Ascending aorta (tissue), 2 donors: ENCODE measurements around the gene TRPM3. TPM values are rescaled to one million over a fixed set of nuclear protein-coding genes. Genes with fewer than 3 reads are reported as not detected.
A peak's percentile ranks its signal among the peaks of the same experiment; 100 is the strongest.

ENCODE experiments used
- DNase-seq, 2 donors: peaks; one replicate each; pipeline ENCODE4 v3.0.0-alpha.2; 2019; ENCODE audit warnings: low spot score in 2 of 2
- H3K27ac ChIP-seq, 2 donors: fragments of 200-600 bp; sonication (generic); one replicate each; pipeline ENCODE4 v1.5.1; 2016 to 2017; ENCODE audit warnings: mild to moderate bottlenecking in 1 of 2
- H3K27me3 ChIP-seq: fragments of 200-600 bp; sonication (generic); one replicate; pipeline ENCODE4 v1.5.1; 2017
- H3K36me3 ChIP-seq, 2 donors: fragments of 200-600 bp; sonication (generic); one replicate each; pipeline ENCODE4 v1.5.1; 2016
- H3K4me1 ChIP-seq, 2 donors: fragments of 200-600 bp; sonication (generic); one replicate each; pipeline ENCODE4 v1.5.1; 2016 to 2017; ENCODE audit warnings: mild to moderate bottlenecking in 1 of 2
- H3K4me3 ChIP-seq, 2 donors: fragments of 200-600 bp; sonication (generic); one replicate each; pipeline ENCODE4 v1.5.1; 2016 to 2017; ENCODE audit warnings: mild to moderate bottlenecking in 1 of 2
- H3K9me3 ChIP-seq, 2 donors: fragments of 200-600 bp; sonication (generic); one replicate each; pipeline ENCODE4 v1.5.1; 2016
- intact Hi-C: fragments of 100-400 bp; cut with DNase I; formaldehyde crosslinking; loops from one replicate; pipeline ENCODE4 v1.15.1; 2023
- total RNA-seq: library from RNA; depleted of rRNA; stranded (reverse); fragments of >200 nt; gene quantifications from one replicate; pipeline ENCODE4 v1.1.0, GENCODE V29; 2016
- TF ChIP-seq, protein P1 (sequence below), 3 experiments: fragments of 200-600 bp in 2 of 3; fragments of 450-650 bp in 1 of 3; sonication (generic) in 2 of 3; IDR thresholded peaks; one replicate each; pipeline ENCODE4 v1.5.1; 2016 to 2019; ENCODE audit warnings: antibody characterized with exemption in 3 of 3, mild to moderate bottlenecking in 1 of 3, moderate library complexity in 1 of 3

The TRPM3 gene
- total RNA-seq, 1 donor from 2014 or later: 3.3 TPM

- no peak overlapping the region for H3K4me3 ChIP-seq
- no peak for DNase-seq
- peaks cover 3 to 18% of the 10 kb centered on the region in 2 donors for H3K4me1 ChIP-seq
- no peaks in the 10 kb centered on the region for H3K9me3 ChIP-seq
- H3K36me3 ChIP-seq: no peaks in the 10 kb centered on the region
- no peaks in the 10 kb centered on the region for H3K27me3 ChIP-seq
- intact Hi-C loops: loop anchor here (10.0 kb wide), 1 partner anchor 638 kb away; no protein-coding TSS in a partner anchor
- peak overlapping the region in 1 of 2 donors; percentile 55 for H3K27ac ChIP-seq
- TF ChIP-seq, protein P1, sequence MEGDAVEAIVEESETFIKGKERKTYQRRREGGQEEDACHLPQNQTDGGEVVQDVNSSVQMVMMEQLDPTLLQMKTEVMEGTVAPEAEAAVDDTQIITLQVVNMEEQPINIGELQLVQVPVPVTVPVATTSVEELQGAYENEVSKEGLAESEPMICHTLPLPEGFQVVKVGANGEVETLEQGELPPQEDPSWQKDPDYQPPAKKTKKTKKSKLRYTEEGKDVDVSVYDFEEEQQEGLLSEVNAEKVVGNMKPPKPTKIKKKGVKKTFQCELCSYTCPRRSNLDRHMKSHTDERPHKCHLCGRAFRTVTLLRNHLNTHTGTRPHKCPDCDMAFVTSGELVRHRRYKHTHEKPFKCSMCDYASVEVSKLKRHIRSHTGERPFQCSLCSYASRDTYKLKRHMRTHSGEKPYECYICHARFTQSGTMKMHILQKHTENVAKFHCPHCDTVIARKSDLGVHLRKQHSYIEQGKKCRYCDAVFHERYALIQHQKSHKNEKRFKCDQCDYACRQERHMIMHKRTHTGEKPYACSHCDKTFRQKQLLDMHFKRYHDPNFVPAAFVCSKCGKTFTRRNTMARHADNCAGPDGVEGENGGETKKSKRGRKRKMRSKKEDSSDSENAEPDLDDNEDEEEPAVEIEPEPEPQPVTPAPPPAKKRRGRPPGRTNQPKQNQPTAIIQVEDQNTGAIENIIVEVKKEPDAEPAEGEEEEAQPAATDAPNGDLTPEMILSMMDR (IDR thresholded peaks at IDR 0.05): no peak
Observed at GRCh38 chr9:70613024-70613768, 508.2 kb downstream of the TRPM3 start.

DNA sequence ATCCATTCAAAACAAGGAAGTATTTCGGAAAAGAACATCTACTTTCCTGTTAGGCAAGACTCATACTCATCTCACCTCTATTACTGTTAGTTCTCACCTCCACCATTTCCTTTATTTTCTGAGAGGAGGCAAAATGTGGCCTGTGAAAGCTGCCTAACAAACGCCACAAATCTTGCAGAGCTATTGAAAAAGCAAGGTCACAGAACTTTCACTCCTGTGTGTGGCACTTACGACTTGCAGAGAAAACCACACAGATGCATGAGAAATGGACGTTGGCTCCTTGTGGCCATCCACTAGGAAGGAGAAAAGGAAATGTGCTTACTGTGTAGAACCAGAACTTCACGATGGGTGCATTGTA lies 511.2 kb downstream of the TRPM3 start:
- TF ChIP-seq, protein P1 (IDR thresholded peaks at IDR 0.05): no peak
- intact Hi-C loops: loop anchor here (10.0 kb wide), 1 partner anchor 635 kb away; no protein-coding TSS in a partner anchor

GRCh38 chr9:70609542-70610286 lies 511.7 kb downstream of the TRPM3 start:
- H3K36me3 ChIP-seq: no peaks in the 10 kb centered on the region
- no peak for DNase-seq
- TF ChIP-seq, protein P1 (IDR thresholded peaks at IDR 0.05): no peak
- H3K4me3 ChIP-seq: no peak overlapping the region
- no peaks in the 10 kb centered on the region for H3K27me3 ChIP-seq
- no peak overlapping the region for H3K27ac ChIP-seq
- intact Hi-C loops: loop anchor here (10.0 kb wide), 1 partner anchor 635 kb away; no protein-coding TSS in a partner anchor
- H3K9me3 ChIP-seq: no peaks in the 10 kb centered on the region
- peaks cover 3 to 10% of the 10 kb centered on the region in 2 donors for H3K4me1 ChIP-seq

More for the DNA sequence above, 511.2 kb downstream of the TRPM3 start:
- no peaks in the 10 kb centered on the region for H3K27me3 ChIP-seq
- H3K27ac ChIP-seq: no peak overlapping the region
- H3K36me3 ChIP-seq: no peaks in the 10 kb centered on the region
- DNase-seq: no peak
- no peaks in the 10 kb centered on the region for H3K9me3 ChIP-seq
- peaks cover 3 to 15% of the 10 kb centered on the region in 2 donors for H3K4me1 ChIP-seq
- no peak overlapping the region for H3K4me3 ChIP-seq

DNA sequence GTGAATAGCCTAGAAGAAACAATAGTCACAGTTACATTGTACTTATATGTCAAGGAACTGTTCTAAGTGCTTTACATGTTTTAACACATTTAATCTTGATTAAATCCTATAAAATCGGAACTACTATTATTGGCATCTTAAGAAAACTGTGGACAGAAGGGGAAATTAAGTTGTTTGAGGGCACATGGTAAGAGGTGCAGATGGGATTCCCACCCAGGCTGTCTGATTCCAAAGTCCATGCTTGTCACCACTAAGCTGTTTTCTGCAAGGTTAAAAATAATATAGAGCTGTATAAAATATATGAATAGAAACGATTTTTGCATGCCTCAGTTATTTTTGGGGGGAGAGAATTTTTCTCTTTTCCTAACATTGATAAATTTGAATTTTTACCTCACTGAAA lies 512.4 kb downstream of the TRPM3 start:
- Histone ChIP-seq H3K4me3 (no peak overlapping the region), H3K27me3 (no peaks in the 10 kb centered on the region), H3K36me3 (no peaks in the 10 kb centered on the region), H3K27ac (no peak overlapping the region), H3K9me3 (no peaks in the 10 kb centered on the region), H3K4me1 (peaks cover 3 to 6% of the 10 kb centered on the region in 2 donors)
- intact Hi-C loops: no loop called here
- TF ChIP-seq, protein P1 (IDR thresholded peaks at IDR 0.05): no peak
- no peak for DNase-seq

DNA sequence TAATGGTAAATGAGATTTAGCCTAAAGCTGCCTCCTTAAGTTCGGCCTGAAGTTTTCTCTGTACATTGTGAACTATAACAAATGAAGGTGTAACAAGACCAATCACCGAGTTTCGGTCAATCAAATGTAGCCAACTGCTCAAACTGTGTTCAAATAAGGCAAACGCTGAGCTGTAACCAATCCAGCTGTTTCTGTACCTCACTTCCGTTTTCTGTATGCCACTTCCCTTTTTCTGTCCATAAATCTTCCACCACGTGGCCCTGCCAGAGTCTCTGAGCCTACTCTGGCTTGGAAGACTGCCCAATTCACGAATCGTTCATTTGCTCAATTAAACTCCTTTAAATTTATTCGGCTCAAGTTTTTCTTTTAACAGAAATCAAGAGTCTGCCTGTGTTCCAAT lies 513.5 kb downstream of the TRPM3 start:
- Histone ChIP-seq H3K36me3 (no peaks in the 10 kb centered on the region), H3K4me1 (peaks cover 0 to 4% of the 10 kb centered on the region in 2 donors), H3K27me3 (no peaks in the 10 kb centered on the region), H3K9me3 (no peaks in the 10 kb centered on the region), H3K27ac (no peak overlapping the region), H3K4me3 (no peak overlapping the region)
- no peak for DNase-seq
- TF ChIP-seq, protein P1 (IDR thresholded peaks at IDR 0.05): no peak
- intact Hi-C loops: no loop called here
